GM19238 (cell line): ENCODE results near the gene STARD9.
"Not testable (repeated sequence)": the region's sequence is repeated elsewhere in the genome, so short reads cannot be mapped to it uniquely, and the experiment has no call there.

Experiments used
- DNase-seq: peaks from one replicate; pipeline ENCODE4 v3.0.0; 2011; ENCODE audit warnings: low spot score; ENCODE audit not compliant: insufficient read length

STARD9 gene

DNA sequence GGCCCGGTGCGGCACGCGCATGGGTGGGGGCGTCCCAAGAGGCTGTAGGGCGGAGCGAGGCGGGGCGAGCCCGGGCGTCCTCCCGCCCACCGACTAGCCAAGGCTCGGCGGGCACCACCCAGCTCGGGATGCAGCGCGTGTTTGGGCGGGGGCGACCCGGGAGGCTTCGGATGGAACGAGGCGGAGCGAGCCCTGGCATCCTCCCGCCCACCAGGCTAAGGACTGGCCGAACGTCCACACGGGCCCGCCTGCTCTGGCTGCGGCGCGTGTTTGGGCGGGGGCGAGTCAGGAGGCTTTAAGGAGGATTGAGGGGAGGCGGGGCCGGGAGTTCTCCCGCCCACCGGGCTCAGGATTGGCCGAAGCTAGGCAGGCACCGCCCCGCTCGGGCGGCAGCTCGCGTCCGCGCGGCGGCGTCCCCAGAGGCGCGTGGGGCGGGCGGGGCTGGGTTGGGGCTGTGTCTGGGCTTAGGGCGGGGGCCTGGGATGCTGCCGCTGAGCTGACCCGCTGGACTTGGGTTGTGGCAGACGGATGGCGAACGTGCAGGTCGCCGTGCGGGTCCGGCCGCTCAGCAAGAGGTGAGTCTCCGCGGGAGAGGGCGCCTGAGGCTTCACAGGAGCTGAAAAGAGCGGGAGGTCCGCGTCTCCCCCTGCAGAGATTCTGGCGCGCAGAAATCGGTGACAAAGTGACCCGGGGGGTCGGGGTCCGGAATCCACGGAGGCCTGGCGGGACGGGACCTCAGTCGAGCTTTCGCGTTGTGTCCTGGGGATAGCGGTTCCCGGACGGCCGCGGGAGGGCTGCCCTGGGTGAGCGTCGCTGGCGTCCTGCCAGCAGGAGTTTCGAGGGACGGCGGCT, at the start of gene STARD9:
Gene STARD9 (plus strand): TSS at position 419 of the 852 bp plus-strand sequence. CDS start 110 bp downstream, at position 529.
- peak; percentile 89 for DNase-seq

DNA sequence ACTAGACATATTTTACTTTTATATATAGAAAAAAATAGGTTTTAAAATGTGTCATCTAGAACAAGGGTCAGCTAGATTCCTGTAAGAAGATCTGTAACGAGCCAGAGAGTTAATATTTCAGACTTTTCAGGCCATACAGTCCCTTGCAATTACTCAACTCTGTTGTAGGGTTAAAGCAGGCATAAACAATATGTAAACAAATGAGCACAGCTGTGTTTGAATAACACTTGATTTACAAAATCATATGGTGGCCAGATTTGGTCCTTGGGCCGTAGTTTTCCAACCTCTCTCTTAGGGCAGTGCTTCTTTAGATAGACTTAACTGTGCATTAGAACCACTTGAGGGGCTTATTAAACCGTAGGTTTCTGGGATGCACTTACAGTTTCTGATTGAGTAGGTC, 46.4 kb upstream of the STARD9 start:
- no peak for DNase-seq

DNA sequence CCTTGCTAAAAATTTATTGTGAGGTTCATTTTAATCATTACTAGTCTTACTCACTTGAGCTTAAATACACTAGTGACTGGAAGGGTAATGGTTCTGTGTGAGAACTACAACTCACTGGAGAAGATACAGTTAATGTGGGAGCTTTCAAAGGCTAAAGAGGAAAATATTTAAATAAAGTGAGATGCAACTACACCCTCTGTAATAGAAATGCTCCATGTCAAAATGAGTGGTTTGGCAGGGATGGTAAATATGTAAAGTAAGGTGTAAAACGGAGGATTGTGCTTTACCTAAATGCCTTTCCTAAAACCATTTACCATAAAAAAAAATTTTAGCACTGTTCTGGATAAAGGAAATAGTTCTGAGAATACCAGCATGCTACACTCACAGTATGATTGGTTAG, 42.2 kb upstream of the STARD9 start:
- DNase-seq, result no peak

DNA sequence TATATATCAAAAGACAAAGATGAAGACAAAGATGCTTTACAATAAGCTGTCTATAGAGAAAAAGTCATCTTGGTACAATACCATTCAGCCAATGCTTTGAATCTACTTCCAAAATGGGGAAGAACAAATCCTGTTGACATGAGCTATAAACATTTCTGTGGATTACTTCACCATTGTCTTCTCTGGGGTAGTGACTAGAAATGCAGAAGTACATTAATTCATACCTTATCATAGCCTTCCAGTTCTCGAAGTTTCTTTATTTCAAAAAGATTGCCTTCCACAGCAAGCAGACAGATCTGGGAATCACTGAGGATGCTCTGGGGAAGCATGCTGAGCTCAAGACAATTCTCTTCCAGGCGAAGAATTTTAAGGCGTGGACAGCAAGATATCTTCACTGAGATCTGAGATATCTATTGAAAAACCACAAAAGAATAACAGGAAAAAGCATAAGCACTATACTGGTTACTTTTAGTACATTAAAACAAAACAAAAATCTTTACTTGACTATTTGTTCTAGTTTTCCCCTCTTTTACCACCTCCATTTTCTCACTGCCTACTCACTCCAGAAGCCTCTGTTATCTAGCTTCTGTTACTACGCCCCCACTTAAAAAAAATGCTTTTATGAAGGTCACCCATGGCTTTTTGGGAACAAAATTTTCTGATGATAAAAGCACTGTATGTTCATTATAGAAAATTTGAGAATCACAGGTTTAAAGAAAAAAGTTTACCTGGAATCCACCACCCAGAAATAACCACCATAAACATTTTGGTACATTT, 30.4 kb upstream of the STARD9 start:
- DNase-seq, result no peak

DNA sequence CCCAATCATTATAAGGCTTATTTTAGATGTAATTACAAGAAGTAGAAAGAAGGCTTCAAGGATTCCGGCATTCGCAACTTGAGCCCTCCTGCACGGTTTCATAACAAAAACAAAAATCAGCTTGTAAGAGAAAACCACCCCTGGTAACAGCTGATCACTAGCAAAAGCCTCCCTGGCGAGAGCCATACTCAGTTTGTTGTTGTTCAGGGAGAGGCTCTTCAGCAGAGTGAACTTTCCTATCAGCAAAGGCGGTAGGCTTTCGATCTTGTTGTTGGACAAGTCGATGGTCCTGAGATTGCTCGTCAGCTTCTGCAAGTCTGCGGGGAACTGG, 27.5 kb upstream of the STARD9 start:
- DNase-seq, result no peak

DNA sequence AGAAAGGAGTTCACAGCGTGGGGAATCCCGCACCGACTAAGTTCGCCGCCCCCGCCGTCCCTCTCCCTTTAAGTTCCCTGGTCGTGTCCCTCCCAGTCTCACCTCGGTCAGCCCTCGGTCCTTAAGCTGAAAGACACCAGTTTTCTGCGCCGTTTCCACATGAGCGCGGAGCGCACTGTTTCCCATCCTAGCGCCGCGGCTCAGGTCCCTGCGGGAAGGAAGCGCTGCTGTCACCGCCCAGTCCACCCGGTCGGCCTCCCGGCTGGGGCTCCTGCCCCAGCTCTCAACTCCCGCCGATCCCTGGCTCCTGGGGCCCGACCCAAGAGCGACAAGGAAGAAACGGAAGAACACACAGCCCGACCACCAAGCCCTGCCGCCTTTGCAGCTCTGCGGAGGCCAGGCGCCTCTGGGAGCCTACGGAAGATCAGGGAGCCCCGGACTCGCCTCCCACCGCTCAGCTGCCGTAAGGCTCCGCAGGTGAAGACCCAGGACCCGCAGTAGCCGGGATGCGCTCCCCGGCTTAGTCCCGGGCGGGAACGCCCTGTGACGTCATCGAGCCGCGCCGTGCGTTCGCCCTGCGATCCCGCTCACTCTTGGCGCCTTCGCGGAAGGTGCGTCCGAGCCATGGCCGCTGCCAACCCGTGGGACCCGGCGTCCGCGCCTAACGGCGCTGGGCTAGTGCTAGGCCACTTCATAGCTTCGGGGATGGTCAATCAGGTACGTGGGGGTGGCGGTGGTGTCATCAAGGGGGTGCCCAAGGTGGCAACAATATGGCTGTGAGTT, 27.0 kb upstream of the STARD9 start, which contains the start of the genes HAUS2 and LRRC57:
Gene HAUS2 (plus strand): TSS at position 590 of the 783 bp plus-strand sequence. CDS start 35 bp downstream, at position 625.
Gene LRRC57 (minus strand): TSS at position 545 of the 783 bp plus-strand sequence. CDS start 359 bp downstream, at position 186.
- DNase-seq, result peak; percentile 92

DNA sequence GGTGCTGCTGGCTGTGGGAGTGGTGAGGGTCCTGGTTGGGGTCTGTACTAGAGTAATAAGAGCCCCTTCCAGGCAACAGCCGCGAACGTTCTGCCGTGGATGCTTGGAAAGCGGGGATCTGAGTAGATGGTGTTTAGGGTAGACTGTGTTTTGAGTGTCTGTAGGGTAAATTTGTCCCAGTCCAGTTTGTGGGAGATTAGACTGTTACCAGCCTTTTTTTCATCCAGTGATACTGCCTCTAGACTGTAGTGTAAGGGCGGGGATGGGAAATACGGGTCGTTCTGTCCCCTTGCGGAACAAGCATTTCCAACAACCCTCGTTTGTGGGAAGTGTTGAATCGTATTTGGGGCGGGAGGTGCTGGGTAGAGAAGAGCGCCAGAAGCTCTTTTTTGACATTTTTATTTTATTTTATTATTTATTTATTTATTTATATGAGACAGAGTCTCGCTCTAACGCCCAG, 26.3 kb upstream of the STARD9 start:
- peak; percentile 5 for DNase-seq

DNA sequence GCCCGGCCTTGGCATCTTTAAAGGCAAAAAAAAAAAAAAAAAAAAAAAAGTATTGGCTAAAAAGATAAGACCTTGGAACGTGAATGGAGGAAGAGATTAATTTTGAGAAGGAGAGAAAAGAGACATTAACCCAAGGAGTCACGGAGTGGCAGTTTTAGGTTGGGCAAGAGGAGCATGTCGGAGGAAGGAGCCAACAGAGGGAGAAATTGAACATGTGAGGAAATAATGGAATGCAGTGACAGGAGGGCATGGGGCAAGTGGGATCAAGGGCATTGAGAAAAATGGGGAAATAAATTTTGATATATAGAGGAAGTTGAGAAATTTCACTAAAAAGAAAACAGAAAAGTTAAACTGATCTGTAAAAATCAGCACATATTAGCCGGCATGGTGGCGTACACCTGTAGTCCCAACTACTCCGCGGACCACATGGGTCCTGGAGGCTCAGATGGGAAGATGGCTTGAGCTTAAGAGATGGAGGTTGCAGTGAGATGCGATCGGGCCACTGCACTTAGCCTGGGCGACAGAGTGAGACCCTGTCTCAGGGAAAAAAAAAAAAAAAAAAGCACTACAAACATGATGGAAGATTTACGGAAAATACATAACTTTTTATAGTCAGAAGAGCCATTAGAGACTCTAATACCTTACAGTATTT, 25.5 kb upstream of the STARD9 start:
- no peak for DNase-seq

DNA sequence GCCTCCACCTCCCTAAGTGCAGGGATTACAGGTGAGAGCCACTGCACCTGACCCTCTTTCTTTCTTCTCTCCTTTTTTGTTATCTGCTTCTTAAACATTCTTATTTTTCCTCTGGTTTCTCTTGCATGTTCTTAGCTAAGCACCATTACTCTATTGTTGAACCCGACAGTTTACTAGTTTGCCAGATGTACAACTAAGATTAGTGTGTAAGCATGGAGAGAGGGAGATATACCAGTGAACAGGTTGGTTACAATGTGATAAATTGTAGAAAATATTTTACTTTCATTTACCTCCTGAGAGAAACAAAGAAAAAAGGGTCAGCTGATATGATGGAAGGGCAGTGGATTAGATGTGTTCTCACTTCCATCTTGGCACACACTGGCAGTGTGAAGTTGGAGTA, 21.9 kb upstream of the STARD9 start:
- no peak for DNase-seq

DNA sequence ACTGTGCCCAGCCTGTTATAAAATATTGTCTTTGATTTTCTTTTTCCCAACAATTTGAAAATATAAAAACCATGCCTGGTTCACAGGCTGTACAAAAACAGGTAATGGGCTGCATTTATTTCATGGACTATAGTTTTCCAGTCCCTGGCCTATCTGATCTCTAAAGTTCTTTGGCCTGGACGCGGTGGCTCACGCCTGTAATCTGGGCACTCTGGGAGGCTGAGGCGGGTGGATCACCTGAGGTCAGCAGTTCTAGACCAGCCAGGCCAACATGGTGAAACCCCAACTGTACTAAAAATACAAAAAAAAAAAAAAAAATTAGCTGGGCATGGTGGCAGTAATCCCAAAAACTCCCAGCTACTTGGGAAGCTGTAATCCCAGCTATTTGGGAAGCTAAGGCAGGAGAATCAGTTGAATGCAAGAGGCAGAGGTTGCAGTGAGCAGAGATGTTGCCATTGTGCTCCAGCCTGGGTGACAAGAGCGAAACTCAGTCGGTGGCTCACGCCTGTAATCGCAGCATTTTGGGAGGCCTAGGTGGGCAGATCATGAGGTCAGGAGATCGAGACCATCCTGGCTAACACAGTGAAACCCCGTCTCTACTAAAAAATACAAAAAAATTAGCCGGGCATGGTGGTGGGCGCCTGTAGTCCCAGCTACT, 18.7 kb upstream of the STARD9 start:
- not testable (repeated sequence) for DNase-seq

DNA sequence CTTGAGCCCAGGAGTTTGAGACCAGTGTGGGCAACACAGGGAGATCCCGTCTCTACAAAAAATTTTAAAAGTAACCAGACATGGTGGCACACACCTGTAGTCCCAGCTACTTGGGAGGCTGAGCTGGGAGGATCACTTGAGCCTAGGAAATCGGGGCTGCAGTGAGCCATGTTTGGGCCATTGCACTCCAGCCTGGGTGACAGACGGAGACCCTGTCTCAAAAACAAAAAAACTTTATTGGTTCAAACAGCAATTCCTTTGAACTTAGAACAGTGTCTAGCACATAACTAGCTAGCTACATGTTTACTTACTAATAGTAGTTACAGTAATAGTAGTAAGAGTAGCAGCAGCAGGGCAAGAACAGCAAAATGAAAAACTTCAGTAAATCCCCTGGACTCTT, 16.7 kb upstream of the STARD9 start:
- no peak for DNase-seq

DNA sequence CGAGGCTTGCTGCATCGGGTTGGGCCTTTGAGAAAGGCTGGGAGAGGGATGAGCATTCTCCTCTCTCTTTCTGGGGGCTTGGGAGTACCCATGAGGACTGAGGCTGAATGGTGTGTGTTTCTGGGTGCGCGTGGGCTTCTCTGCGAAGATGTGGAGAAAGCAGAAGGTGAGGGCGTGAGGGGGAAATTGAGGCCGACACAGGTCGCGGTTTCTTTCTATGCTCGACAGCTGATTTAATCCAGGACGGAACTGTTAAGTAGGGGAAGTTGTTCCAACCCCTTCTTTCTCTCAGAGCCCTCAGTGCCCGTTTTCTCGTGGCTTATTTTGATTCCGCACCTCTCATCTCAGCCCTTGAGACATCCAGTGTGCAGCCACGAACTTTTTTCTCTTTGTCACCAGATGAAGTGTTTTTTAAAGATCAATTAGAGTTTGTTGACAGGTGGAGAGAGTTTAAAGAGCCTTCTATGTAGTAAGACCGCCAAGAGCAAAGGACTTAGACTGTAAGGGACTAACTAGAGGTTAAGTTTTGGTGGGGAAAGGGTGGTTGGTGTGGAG, 711 bp downstream of the STARD9 start:
- DNase-seq, result no peak

DNA sequence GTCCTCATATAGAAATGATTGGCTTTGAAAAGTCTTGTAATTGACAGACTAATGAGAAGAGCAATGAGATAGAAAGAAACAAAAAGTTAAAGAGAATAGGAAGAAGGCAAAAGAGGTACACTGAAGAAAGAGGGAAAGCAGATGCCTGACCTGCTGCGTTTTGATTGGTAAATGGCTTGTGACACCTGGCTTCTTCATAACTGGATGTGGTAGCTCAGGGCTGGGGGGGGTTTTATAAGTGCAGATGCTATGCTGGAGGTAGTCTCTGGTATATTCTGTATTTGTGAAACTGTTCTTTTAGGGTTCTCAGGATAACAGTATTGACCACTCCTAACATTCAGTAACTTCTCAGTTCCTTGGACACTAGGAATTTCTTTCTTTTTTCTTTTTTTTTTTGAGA, 1.4 kb downstream of the STARD9 start:
- DNase-seq, result no peak

DNA sequence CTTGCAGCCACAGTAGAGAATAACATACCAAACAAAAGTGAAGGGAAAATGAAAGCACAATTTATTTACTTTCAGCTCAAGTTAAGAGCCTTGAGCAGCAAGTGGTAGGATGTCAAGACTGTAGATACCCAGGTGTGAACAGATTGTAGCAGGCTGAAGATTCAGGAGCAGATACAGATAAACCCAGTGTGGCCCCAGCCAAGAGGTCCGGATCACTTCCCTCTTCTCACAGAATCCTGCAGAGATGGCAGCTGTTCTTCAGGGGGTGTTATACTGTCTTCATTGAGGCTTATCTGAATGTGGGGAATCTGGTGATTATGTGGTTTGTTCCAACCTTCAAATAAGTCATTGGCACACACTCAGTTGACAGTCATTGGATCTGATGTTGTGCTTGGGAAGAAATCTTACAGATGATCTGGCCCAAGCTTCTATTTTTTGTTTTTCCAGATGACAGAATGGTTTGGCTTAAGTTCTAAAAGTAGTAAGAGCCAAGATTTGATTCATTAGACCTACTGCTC, 2.2 kb downstream of the STARD9 start:
- no peak for DNase-seq

DNA sequence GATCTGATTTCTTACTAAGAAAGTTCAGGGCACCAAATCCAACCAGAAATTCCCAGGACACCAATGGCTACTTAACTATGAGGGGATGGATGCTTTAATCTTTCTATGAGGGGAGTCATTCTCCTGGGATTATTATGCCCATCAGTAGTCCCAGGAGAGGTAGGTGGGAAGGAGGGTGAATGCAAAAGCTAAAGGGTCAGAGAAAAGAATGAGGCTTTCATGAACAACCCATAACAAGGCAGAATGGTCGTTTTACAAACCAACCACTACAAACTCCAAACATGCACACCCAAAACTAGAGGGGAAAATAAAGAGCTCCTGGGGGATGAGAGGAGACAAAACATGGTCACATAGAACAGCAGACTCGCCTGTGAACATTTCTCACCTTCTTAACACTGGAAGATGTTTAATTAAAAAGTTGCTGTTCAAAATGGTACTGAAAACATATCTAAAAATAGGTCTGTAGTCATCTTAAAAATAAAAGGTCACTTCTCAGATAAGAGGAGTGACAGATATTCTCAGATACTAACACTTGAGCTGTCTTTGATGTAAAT, 3.7 kb downstream of the STARD9 start:
- no peak for DNase-seq

DNA sequence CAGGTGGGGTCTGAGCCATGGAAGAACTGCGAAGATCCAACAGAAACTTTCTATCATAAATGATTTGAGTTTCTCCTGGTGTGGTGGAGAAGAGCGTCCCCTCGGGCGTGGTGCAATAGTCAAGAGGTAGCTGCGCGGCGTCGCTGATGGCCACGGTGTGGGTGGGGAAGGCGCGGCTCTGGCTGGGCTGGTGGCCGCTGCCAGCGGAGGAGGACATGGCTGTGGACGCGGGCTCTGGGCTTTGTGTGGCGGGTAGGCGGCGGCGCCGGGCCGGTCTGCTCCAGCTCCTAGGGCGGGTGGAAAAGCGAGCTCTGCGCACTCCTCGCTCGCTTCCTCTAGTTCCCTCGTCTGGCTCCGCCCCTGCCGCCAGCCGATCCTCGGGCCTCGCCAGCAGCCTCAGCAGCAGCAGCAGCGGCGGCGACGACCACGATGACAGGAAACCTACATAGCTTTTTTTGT, 5.9 kb downstream of the STARD9 start:
- DNase-seq, result peak; percentile 62

DNA sequence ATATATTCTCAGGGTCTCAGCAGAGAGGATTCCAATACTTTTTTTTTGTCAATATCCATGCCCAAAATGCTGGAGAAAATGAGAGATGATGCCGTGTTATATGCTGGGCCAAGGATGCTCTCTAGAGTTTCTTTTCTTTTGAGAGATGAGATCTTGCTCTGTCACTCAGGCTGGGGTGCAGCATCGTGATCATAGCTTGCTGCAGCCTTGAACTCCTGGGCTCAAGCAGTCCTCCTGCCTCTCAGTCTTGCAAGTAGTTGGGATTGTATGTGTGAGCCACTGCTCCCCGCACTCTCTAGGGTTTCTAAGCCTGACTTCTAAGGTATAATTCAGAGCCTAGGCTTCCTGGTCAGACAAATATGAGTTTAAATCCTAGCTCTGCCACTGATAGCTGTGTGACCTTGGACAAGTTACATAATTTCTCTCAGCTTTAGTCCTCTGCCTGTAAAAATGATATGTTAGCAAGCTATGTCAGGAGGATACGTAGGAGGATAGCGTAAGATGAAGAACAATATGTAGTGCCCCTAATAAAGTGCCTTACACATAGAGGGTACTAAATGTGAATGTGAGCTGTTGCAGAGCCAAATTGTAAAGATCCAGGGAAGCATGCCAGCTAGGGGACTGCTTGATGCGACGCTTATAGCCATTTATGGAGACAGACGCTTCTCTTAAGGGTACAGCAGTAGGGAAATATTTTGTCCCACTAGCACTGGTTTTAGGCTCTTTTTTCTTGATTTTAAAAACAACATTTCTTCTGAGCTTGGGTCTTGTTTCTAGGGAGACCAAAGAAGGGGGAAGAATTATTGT, 7.4 kb downstream of the STARD9 start:
- no peak for DNase-seq

DNA sequence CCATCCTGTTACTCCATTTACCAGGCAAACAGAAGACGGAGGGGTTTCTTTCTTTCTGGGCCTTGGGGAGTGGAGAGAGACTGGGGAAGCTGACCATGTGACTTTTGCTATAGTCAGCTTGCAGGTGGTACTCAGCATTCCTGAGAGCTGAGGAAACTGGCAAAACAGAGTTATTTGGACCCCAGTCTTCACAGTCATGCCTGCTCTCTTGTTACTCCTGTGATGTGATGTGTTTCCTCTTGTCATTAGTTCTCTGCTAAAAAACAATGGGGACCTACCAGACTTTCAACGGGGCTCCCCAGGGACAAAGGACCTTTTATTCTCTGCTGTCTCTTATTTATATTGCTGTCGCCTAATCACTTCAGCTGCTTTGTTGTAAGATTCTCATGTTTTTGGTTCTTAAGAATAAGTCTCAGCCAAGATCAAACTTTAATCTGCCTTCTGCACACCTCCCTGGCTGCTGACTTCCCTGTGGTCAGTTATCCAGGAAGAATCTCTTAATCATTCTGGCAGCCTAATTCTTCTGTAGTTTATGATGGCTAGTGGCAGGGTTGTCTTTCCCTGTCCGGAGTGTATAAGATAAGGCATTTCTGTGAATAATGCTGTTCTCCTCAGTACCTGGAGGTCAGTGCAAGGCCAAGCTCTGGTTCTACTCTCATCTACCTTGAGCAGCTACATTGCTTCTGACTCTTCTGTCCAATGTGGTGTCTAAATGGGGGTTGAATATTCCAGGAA, 8.8 kb downstream of the STARD9 start:
- DNase-seq, result no peak
